Central memory CD8-positive, alpha-beta T cell (primary cell): ENCODE measurements around the gene ELANE.

Source experiments
- ATAC-seq: fragments of 150-1000 bp; cut with Tn5 transposase; replicated peaks from 2 replicates; pipeline ENCODE4 v1.10.0; 2022; ENCODE audit warnings: mild to moderate bottlenecking, moderate FRiP score, moderate number of reproducible peaks; ENCODE audit not compliant: poor library complexity, severe bottlenecking; ENCODE audit errors: extremely low read depth
- DNase-seq, 2 donors: peaks; one replicate each; pipeline ENCODE4 v3.0.0; 2021; ENCODE audit warnings: low spot score in 2 of 2
- H3K27ac Mint-ChIP-seq: one replicate; pipeline ENCODE4 v1.8.0; 2022; ENCODE audit warnings: low read depth, mild to moderate bottlenecking, moderate library complexity, mixed read lengths
- H3K27me3 Mint-ChIP-seq: one replicate; pipeline ENCODE4 v1.8.0; 2022; ENCODE audit warnings: mixed read lengths
- H3K36me3 Mint-ChIP-seq: one replicate; pipeline ENCODE4 v1.8.0; 2022; ENCODE audit warnings: mild to moderate bottlenecking, moderate library complexity, mixed read lengths; ENCODE audit not compliant: insufficient read depth
- H3K4me1 Mint-ChIP-seq: one replicate; pipeline ENCODE4 v1.8.0; 2022; ENCODE audit warnings: mixed read lengths
- H3K4me3 Mint-ChIP-seq: one replicate; pipeline ENCODE4 v1.8.0; 2022; ENCODE audit warnings: mild to moderate bottlenecking, moderate library complexity, mixed read lengths
- H3K9me3 Mint-ChIP-seq: one replicate; pipeline ENCODE4 v1.8.0; 2022; ENCODE audit warnings: mixed read lengths

Gene ELANE

GRCh38 chr19:810077-810855, 41.8 kb upstream of the ELANE start:
- Mint-ChIP-seq H3K4me1 (peaks cover 10% of the 10 kb centered on the region), H3K36me3 (peaks cover 70% of the 10 kb centered on the region), H3K9me3 (no peaks in the 10 kb centered on the region), H3K27me3 (no peaks in the 10 kb centered on the region), H3K4me3 (no peak overlapping the region), H3K27ac (no peak overlapping the region)
- no peak for DNase-seq
- no peak for ATAC-seq

DNA sequence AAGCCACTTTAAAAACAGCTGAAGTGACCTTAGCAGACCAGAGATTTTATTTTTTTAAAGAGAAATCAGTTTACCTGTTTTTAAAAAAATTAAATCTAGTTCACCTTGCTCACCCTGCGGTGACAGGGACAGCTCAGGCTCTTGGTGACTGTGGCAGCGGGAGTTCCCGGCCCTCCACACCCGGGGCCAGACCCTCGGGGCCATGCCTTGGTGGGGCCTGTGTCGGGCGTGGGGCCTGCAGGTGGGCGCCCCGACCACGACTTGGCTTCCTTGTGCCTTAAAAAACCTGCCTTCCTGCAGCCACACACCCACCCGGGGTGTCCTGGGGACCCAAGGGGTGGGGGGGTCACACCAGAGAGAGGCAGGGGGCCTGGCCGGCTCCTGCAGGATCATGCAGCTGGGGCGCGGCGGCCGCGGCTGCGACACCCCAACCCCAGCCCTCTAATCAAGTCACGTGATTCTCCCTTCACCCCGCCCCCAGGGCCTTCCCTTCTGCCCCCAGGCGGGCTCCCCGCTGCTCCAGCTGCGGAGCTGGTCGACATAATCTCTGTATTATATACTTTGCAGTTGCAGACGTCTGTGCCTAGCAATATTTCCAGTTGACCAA, 41.1 kb upstream of the ELANE start:
- Mint-ChIP-seq H3K36me3 (peaks cover 69% of the 10 kb centered on the region), H3K4me3 (no peak overlapping the region), H3K4me1 (peaks cover 10% of the 10 kb centered on the region), H3K27me3 (no peaks in the 10 kb centered on the region), H3K9me3 (no peaks in the 10 kb centered on the region), H3K27ac (peak overlapping the region; percentile 44)
- no peak for ATAC-seq
- DNase-seq: no peak

- Mint-ChIP-seq H3K4me3 (no peak overlapping the region), H3K27me3 (no peaks in the 10 kb centered on the region), H3K4me1 (peaks cover 10% of the 10 kb centered on the region), H3K9me3 (no peaks in the 10 kb centered on the region), H3K27ac (peak overlapping the region; percentile 44), H3K36me3 (peaks cover 70% of the 10 kb centered on the region)
- no peak for DNase-seq
- no peak for ATAC-seq
Measured at GRCh38 chr19:811506-812048, 40.5 kb upstream of the ELANE start.

GRCh38 chr19:812049-812746, 39.9 kb upstream of the ELANE start:
- Mint-ChIP-seq H3K36me3 (peaks cover 65% of the 10 kb centered on the region), H3K4me1 (peaks cover 8% of the 10 kb centered on the region), H3K9me3 (no peaks in the 10 kb centered on the region), H3K27ac (peak overlapping the region; percentile 44), H3K27me3 (no peaks in the 10 kb centered on the region), H3K4me3 (no peak overlapping the region)
- ATAC-seq (no peak), DNase-seq (no peak)

DNA sequence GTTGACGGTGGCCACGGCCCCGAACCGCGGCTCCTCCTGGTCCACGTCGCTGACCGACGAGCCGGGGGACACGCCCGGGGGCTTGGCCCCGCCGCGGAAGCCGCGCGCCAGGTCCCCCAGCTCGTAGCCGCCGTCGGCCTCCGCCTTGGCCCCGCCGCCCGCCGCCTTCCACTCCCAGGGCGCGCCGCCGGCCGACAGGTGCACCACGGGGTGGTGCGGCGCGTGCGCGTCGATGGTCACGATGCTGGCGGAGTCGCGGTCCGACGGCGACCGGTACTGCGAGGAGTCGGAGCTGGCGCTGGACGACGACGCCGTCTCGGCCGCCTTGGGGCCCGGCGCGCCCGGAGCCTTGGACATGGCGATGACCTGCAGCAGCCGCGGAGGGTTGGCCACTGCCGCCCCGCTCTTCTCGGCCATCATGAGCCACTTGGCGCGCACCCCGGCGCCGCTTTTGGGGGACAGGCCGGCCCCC, 39.3 kb upstream of the ELANE start:
- DNase-seq: no peak
- H3K27ac Mint-ChIP-seq: no peak overlapping the region
- ATAC-seq: no peak
- no peaks in the 10 kb centered on the region for H3K27me3 Mint-ChIP-seq
- H3K9me3 Mint-ChIP-seq: no peaks in the 10 kb centered on the region
- H3K36me3 Mint-ChIP-seq: peaks cover 59% of the 10 kb centered on the region
- no peak overlapping the region for H3K4me3 Mint-ChIP-seq
- H3K4me1 Mint-ChIP-seq: peaks cover 2% of the 10 kb centered on the region

- Mint-ChIP-seq H3K4me1 (no peaks in the 10 kb centered on the region), H3K36me3 (peaks cover 56% of the 10 kb centered on the region), H3K27ac (peak overlapping the region; percentile 75), H3K4me3 (peak overlapping the region; percentile 13), H3K27me3 (no peaks in the 10 kb centered on the region), H3K9me3 (no peaks in the 10 kb centered on the region)
- no peak for ATAC-seq
- no peak for DNase-seq
Measured at GRCh38 chr19:813219-814151, 38.6 kb upstream of the ELANE start.

DNA sequence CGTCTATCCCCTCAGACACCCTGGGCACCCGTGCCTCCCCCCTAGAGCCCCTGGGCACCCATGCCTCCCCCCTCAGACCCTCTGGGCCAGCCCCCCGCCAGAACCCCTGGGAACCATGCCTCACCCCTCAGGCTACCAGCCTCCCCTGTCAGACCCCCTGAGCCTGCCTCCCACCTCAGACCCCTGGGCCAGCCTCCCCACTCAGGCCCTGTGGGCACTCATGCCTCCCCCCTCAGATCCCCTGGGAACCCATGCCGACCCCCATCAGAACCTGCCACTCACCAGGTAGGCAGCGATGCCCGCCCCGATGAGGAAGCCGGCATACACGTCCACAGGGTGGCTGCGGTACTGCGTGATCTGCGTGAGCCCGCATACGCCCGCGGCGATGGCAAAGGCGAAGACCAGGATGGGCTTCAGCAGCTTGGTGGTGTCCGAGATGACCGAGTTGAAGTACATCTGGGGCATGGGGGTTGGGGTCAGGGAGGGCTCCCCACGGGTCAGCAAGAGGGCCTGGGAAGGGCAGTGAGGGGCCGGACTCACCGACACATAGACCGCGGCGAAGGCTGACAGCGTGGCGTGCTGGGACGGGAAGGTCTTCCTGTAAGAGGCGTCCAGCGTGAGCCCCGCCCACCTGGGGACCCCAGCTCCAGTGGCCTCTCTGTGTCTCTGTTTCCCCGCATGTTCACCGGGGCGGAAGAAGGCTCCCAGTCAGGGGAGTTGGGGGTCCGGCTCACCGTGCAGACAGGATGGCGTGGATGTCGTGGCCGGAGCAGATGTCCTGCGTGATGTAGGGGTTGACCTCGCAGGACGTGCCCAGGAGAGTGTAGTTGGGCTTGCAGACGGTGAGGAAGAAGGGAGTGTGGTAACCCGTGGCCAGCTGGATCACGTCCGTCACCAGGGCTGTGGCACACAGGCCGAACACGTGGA, 37.7 kb upstream of the ELANE start:
- no peaks in the 10 kb centered on the region for H3K9me3 Mint-ChIP-seq
- no peak overlapping the region for H3K4me3 Mint-ChIP-seq
- no peaks in the 10 kb centered on the region for H3K4me1 Mint-ChIP-seq
- no peaks in the 10 kb centered on the region for H3K27me3 Mint-ChIP-seq
- H3K36me3 Mint-ChIP-seq: peaks cover 50% of the 10 kb centered on the region
- no peak for DNase-seq
- peak; percentile 20 for ATAC-seq
- H3K27ac Mint-ChIP-seq: peak overlapping the region; percentile 29

DNA sequence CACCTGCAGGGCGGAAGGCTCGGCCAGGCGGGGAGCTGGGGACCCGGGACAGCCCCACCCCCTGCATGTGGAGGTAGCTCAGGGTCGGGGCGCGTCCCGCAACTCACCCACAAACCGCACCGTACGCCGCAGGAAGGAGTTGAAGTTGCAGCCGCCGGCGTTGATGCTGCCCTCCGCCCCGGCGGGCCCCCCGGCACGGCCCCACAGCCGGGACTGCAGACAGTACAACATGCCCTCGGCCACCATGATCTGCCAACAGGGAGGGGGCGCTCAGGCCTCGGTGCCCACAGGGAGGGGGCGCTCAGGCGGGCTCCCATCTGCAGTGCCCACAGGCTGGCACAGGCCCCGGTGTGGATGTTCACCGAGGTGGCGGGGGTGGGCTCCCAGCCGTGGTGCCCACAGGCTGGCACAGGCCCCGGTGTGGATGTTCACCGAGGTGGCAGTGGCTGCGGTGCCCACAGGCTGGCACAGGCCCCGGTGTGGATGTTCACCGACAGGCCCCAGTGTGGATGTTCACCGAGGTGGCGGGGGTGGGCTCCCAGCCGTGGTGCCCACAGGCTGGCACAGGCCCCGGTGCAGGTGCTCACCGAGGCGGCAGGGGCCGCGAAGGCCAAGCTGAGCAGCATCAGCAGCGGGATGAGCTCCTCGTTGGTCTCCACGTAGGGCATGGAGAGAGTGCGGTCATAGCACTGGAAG, 36.9 kb upstream of the ELANE start:
- no peak for DNase-seq
- Mint-ChIP-seq H3K4me1 (no peaks in the 10 kb centered on the region), H3K9me3 (no peaks in the 10 kb centered on the region), H3K4me3 (no peak overlapping the region), H3K27me3 (no peaks in the 10 kb centered on the region), H3K27ac (peak overlapping the region; percentile 66), H3K36me3 (peaks cover 43% of the 10 kb centered on the region)
- ATAC-seq: no peak

DNA sequence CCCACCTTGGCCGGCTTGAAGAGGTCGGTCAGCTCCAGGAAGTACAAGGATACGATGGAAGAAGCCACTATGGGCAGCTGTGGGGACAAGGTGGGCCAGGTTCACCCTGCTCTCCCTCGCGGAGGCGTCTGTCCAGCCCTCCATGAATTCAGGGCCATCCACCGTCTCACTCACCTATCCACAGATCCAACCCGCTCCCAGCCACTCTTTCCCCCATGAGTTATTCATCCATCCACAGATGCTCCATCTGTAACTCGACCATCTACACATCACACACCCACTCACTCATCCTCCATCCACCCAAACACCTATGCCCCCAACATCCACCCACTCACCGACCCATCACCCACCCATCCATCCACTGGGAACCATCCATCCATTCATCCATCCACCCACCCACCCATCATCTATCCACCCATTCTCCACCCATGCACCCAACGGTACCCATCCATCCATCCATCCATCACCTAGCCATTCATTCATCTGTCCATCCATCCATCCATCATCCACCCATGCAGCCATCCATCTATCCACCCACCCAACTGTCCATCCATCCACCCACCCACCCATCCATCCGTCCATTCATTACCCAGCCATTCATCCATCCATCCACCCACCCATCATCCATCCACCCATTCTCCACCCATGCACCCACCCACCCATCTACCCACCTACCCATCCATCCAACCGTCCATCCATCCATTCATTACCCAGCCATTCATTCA, 36.2 kb upstream of the ELANE start:
- Mint-ChIP-seq H3K36me3 (peaks cover 41% of the 10 kb centered on the region), H3K27ac (peak overlapping the region; percentile 66)

GRCh38 chr19:816500-816857, 35.6 kb upstream of the ELANE start:
- H3K27me3 Mint-ChIP-seq: no peaks in the 10 kb centered on the region
- no peaks in the 10 kb centered on the region for H3K9me3 Mint-ChIP-seq
- no peaks in the 10 kb centered on the region for H3K4me1 Mint-ChIP-seq
- ATAC-seq: no peak
- peaks cover 38% of the 10 kb centered on the region for H3K36me3 Mint-ChIP-seq
- no peak for DNase-seq
- no peak overlapping the region for H3K4me3 Mint-ChIP-seq
- H3K27ac Mint-ChIP-seq: no peak overlapping the region

More for the DNA sequence above, 36.2 kb upstream of the ELANE start:
- no peaks in the 10 kb centered on the region for H3K4me1 Mint-ChIP-seq
- no peak overlapping the region for H3K4me3 Mint-ChIP-seq
- no peaks in the 10 kb centered on the region for H3K9me3 Mint-ChIP-seq
- no peak for ATAC-seq
- H3K27me3 Mint-ChIP-seq: no peaks in the 10 kb centered on the region
- no peak for DNase-seq
